ENCODE data around the gene SLC34A2.

DNA sequence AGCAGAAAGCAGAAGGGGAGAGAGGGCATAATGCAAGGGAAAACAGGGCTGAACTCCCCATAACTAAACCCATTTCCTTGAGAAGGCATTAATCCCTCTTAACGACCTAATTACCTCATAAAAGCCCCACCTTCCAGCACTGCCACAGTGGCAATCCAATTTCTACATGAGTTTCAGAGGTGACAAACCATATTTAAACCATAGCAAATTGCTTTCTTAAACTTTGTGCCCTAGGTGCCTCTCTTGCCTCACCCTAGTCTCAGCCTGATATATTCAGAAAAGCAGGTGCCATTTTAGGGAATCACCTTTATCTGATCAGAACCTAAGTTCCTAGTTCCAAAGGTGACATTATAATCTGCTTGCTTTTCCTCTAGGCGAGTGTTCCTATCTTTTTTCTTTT is 48.9 kb downstream of the SLC34A2 start:
- TF ChIP-seq, protein P1, sequence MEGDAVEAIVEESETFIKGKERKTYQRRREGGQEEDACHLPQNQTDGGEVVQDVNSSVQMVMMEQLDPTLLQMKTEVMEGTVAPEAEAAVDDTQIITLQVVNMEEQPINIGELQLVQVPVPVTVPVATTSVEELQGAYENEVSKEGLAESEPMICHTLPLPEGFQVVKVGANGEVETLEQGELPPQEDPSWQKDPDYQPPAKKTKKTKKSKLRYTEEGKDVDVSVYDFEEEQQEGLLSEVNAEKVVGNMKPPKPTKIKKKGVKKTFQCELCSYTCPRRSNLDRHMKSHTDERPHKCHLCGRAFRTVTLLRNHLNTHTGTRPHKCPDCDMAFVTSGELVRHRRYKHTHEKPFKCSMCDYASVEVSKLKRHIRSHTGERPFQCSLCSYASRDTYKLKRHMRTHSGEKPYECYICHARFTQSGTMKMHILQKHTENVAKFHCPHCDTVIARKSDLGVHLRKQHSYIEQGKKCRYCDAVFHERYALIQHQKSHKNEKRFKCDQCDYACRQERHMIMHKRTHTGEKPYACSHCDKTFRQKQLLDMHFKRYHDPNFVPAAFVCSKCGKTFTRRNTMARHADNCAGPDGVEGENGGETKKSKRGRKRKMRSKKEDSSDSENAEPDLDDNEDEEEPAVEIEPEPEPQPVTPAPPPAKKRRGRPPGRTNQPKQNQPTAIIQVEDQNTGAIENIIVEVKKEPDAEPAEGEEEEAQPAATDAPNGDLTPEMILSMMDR (IDR thresholded peaks at IDR 0.05), result no peak
- no peak for TF ChIP-seq POLR2AphosphoS5 (IDR thresholded peaks at IDR 0.05)

Measured in suprapubic skin (tissue), 3 donors.